ENCODE data around the gene NEAT1. TPM values are rescaled to one million over a fixed set of nuclear protein-coding genes. Genes with fewer than 3 reads are reported as not detected.
A peak's percentile ranks its signal among the peaks of the same experiment; 100 is the strongest.

Gene NEAT1
- total RNA-seq, 1 donor from 2014 or later = 28.7 TPM

- Histone ChIP-seq H3K4me3 (ENCODE audit: low read depth, low read length) (peak overlapping the region; percentile 94), H3K27me3 (ENCODE audit: control insufficient read depth, insufficient read depth, low read length) (no peaks in the 10 kb centered on the region), H3K36me3 (ENCODE audit: control insufficient read depth, insufficient read depth, low read length) (peaks cover 5% of the 10 kb centered on the region)
- TF ChIP-seq, protein P1, sequence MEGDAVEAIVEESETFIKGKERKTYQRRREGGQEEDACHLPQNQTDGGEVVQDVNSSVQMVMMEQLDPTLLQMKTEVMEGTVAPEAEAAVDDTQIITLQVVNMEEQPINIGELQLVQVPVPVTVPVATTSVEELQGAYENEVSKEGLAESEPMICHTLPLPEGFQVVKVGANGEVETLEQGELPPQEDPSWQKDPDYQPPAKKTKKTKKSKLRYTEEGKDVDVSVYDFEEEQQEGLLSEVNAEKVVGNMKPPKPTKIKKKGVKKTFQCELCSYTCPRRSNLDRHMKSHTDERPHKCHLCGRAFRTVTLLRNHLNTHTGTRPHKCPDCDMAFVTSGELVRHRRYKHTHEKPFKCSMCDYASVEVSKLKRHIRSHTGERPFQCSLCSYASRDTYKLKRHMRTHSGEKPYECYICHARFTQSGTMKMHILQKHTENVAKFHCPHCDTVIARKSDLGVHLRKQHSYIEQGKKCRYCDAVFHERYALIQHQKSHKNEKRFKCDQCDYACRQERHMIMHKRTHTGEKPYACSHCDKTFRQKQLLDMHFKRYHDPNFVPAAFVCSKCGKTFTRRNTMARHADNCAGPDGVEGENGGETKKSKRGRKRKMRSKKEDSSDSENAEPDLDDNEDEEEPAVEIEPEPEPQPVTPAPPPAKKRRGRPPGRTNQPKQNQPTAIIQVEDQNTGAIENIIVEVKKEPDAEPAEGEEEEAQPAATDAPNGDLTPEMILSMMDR (IDR thresholded peaks at IDR 0.05; ENCODE audit: insufficient read depth, low read length, poor library complexity, severe bottlenecking) = no peak
- no peak for DNase-seq (ENCODE audit: low read depth)
These were observed 6.0 kb downstream of the NEAT1 start for GRCh38 chr11:65428578-65429067.

- DNase-seq (ENCODE audit: low read depth) = no peak
- TF ChIP-seq, protein P1 (IDR thresholded peaks at IDR 0.05; ENCODE audit: insufficient read depth, low read length, poor library complexity, severe bottlenecking) = no peak
- Histone ChIP-seq H3K27me3 (ENCODE audit: control insufficient read depth, insufficient read depth, low read length) (no peaks in the 10 kb centered on the region), H3K36me3 (ENCODE audit: control insufficient read depth, insufficient read depth, low read length) (peaks cover 5% of the 10 kb centered on the region), H3K4me3 (ENCODE audit: low read depth, low read length) (peak overlapping the region; percentile 94)
These were observed 6.6 kb downstream of the NEAT1 start for GRCh38 chr11:65429068-65429681.

DNA sequence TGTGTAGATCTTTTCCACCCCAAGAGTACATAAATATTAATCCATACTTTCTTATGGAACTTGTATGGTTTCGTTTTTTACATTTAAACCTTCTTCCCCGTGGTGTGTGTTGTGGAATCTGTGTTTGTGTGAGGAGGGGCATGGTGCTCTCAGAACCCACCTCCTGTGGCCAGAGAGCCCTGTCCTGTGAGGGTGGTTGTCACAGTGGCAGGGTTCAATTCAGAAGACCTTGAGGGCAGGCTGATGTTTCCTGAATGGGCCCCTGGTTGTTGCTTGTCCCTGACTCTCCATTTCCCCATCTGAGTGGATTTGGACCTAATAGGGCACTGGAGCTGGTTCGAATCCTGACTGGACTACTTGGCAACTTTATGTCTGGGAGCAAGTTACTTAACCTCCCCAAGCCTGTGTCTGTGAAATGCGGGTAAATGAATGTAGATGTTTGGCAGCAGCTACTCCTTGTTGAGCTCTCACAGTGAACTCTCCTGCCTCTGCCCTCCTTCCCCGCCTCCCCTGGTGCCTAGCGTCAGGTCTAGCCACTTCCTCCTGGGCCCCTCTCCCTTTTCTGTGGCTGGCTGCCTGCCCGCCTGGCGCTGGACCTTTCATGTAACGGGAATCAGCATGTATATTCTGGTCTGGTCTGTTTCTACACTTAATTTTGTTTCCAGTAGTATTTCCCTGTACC is 7.3 kb downstream of the NEAT1 start:
- Histone ChIP-seq H3K27me3 (ENCODE audit: control insufficient read depth, insufficient read depth, low read length) (no peaks in the 10 kb centered on the region), H3K4me3 (ENCODE audit: low read depth, low read length) (peak overlapping the region; percentile 94), H3K36me3 (ENCODE audit: control insufficient read depth, insufficient read depth, low read length) (peaks cover 5% of the 10 kb centered on the region)
- TF ChIP-seq, protein P1 (IDR thresholded peaks at IDR 0.05; ENCODE audit: insufficient read depth, low read length, poor library complexity, severe bottlenecking) = no peak
- no peak for DNase-seq (ENCODE audit: low read depth)

- peak overlapping the region; percentile 94 for H3K4me3 ChIP-seq (ENCODE audit: low read depth, low read length)
- TF ChIP-seq, protein P1 (IDR thresholded peaks at IDR 0.05; ENCODE audit: insufficient read depth, low read length, poor library complexity, severe bottlenecking) = no peak
- no peaks in the 10 kb centered on the region for H3K27me3 ChIP-seq (ENCODE audit: control insufficient read depth, insufficient read depth, low read length)
- peaks cover 5% of the 10 kb centered on the region for H3K36me3 ChIP-seq (ENCODE audit: control insufficient read depth, insufficient read depth, low read length)
- no peak for DNase-seq (ENCODE audit: low read depth)
These were observed 8.0 kb downstream of the NEAT1 start for GRCh38 chr11:65430406-65431217.

- H3K27me3 ChIP-seq (ENCODE audit: control insufficient read depth, insufficient read depth, low read length) = no peaks in the 10 kb centered on the region
- H3K4me3 ChIP-seq (ENCODE audit: low read depth, low read length) = peak overlapping the region; percentile 20
- DNase-seq (ENCODE audit: low read depth) = no peak
- TF ChIP-seq, protein P1 (IDR thresholded peaks at IDR 0.05; ENCODE audit: insufficient read depth, low read length, poor library complexity, severe bottlenecking) = no peak
- H3K36me3 ChIP-seq (ENCODE audit: control insufficient read depth, insufficient read depth, low read length) = peaks cover 7% of the 10 kb centered on the region
These were observed 9.0 kb downstream of the NEAT1 start for GRCh38 chr11:65431451-65432099.
